NOMO-1 treated with DMSO at 0.1 percent for 48 hours (cell line): ENCODE data around the gene ZBTB20.
"Not testable (repeated sequence)": the region's sequence is repeated elsewhere in the genome, so short reads cannot be mapped to it uniquely, and the experiment has no call there.

Experiments
- DNase-seq: peaks from one replicate; lab custom pipeline; 2025; ENCODE audit not compliant: unreplicated experiment; lab: John Stamatoyannopoulos, UW

ZBTB20 gene

DNA sequence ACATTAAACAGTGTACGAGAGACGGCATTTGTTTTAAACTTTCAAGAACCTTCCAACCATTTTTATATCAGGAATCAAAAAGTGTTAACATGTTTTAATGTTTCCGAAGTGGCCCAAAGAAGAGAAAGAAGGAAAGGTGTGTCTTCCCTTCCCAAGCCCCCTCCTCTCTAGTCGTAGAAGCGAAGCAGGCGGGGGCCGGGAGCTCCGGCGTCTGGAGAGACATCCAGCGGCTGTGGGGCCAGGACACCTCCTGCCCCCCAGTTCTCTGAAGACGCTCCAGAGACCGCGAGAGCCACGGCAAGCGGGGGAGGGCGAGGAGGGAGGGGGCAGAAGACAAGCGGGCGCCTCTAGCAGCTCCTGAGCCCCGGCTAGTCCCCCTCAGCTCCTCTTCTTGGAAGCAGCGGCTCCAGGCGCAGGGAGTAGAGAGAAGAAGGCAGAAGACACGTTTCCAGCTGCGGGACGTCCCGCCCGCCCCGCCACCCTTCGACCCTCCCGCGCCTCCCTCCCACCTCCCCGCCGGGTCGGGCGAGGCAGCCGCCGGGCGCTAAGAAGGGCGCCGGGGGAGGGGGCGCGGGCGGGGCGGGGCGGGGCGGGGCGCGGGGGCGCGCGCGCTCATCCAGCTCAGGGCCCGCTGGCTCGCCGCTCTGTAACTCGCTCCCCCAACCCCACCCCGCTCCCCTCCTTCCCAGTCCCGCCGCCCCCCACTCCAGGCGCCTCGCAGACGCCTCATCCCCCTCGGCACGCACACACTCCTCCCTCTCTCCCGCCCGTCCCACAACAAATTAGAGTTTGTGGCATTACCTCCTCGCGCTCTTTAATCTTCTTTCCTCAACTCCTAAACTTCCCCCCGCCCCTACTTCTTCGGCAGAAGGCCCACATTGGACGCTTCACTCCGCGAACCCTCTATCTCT, at the start of gene ZBTB20:
Gene ZBTB20, minus strand, starts transcription at position 871 of the 911 bp plus-strand sequence.
- peak; percentile 39 for DNase-seq

- DNase-seq = no peak
Measured at GRCh38 chr3:115194476-115194875, 47.4 kb upstream of the ZBTB20 start.

DNA sequence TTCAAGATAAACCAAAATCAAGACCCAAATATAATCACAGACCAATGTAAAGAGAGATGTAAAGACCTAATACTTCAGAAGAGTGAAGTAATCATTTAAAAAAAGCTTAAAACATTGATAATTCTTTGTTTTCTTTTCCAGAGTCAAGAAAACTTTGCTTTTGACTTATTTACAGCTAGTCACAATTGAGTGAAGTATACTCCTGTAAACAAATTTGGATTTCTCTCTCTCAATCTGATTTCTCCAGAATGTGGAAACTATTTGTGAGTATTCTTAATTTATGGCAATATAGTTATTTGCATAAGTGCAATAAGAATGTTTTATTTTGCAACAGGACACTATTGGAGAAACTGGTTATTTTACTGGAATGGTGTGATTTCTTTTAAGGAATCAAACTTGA, 43.7 kb upstream of the ZBTB20 start:
- DNase-seq = no peak

DNA sequence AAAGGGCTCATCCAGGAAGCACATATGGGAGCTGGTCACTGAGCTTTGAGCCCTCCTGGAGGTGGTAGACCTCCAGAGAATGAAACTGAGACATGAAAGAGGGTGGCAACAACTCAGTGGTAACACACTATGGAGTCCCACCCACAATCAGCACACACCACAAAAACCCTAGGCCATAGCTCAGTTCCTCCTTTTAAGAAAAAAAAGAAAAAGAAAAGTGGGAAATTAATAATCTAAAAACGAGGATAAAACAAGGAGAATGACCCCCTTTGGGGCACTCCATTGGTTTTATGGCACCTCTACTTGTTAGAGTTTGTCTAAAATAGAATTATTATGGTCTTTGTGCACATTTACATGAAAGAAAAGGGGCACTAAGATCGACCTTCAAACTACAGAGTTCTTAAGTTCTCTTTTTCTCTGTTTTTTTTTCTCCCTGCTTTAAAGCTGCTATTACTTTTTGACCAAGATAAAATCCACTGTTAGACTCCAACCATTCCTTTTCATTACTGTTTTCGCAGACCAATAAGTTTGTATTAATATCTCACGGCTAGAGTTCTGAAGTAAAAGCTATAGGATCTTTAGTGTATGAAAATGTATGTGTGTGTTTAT, 40.2 kb upstream of the ZBTB20 start:
- peak; percentile 13 for DNase-seq

DNA sequence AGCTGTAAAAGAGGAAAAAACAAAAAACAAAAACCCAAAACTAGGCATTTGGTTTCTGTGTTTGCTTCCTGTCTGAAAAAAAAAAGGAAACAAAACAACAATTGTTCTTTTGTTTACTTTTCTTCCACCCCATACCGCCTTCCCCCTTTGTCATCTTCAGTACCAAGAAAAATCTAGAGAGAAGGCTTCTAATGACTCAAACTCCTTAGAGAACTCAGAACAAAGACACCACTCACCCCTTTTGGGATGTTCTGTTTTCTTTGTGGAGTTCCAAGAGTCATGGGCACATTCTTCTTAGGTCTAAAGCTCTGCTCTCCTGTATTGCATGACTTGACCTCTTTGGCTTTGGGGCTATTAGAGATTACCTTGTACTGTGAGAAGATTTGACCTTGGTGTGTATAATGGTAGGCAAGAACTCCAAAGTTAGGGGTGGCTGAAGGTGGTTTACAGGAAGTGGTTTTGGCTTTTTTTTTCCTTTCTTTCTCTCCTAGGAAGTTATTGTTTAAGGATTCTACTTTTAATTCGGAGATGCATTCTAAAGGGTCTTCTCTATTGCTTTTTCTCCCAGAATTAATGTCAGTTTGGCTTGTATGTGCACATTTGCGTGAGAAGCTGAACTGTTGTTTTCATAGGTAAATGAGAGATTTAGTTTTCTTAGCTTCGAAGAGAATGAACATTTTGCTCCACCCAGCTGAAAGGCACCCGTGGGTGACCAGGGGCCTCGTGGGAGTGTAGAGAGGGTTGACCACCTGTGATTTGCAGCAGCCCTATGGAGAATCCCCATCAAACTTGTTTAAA, 39.5 kb upstream of the ZBTB20 start:
- no peak for DNase-seq

DNA sequence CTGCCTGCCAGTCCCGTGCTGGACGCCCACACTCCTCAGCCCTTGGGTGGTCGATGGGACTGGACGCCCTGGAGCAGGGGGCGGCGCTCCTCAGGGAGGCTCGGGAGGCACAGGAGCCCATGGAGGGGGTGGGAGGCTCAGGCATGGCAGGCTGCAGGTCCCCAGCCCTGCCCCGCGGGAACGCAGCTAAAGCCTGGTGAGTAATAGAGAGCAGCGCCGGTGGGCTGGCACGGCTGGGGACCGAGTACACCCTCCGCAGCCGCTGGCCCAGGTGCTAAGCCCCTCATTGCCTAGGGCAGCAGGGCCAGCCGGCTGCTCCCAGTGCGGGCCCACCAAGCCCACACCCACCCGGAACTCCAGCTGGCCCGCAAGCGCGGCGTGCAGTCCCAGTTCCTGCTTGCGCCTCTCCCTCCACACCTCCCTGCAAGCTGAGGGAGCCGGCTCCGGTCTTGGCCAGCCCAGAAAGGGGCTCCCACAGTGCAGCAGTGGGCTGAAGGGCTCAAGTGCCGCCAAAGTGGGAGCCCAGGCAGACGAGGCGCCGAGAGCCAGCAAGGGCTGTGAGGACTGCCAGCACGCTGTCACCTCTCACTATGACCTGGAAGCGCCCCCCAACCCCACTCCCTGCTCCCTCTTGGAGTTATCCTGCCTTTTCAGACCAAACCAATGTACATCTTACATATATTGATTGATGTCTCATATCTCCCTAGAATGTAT, 37.9 kb upstream of the ZBTB20 start:
- not testable (repeated sequence) for DNase-seq

GRCh38 chr3:115178930-115179329, 31.8 kb upstream of the ZBTB20 start:
- DNase-seq = not testable (repeated sequence)

DNA sequence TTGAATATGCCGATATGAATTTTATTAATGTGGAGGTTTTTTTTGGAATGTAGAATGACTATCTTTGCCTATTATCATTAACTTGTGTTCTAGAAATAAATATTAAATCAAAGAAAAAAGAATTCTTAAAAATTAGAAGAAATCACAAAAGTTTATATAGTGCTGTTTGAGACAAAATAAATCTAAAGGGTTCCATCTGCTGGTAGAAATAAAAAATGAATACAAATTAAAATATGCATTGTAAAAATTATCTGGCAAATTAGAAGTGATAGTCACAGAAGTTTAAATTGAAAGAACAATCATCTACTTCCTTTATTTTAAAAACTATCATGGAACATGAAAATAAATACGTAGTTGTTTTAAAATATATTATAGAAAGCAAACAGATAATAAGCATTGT, 22.7 kb upstream of the ZBTB20 start:
- DNase-seq = no peak

DNA sequence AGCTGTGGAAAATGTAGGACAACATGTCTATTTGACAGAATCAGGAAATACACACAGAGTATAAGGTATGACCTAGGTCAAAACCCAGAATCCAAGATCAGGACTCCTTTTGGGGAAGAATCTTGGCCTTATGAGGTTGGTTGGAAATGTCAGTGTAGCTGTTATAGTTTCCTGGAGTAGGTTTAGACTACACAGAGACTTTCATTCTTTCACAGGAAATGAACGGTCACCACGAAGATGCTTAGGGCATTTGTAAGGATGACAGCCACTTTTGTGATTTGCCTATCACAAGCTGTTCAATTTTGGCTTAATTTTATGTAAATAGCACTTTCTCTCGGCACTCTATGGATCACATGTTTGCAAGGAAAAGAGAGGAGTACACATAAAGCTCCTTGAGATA, 18.6 kb upstream of the ZBTB20 start:
- no peak for DNase-seq

- DNase-seq = no peak
Measured at GRCh38 chr3:115165266-115165665, 18.2 kb upstream of the ZBTB20 start.

- DNase-seq = no peak
Measured at GRCh38 chr3:115164374-115165221, 17.5 kb upstream of the ZBTB20 start.

DNA sequence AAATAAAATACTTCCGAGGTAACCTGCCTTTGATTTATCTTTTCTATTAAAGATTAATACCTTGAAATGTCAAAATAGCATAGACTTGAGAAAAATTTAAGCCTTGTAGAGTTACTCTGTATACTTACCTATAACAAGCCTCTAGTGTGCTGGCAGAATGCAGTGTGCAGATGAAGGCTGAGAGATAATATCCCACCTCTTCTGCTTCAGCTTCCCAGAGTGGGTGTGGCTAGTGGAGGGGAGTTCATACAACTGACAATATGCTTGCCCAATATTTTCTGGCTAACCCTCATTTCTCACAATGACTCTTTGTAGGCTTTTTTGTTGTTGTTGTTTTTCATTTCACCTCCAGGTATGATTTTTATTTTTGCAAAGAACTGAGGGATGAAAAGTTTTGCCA, 15.7 kb upstream of the ZBTB20 start:
- DNase-seq = no peak

- no peak for DNase-seq
Measured at GRCh38 chr3:115161866-115162265, 14.8 kb upstream of the ZBTB20 start.

DNA sequence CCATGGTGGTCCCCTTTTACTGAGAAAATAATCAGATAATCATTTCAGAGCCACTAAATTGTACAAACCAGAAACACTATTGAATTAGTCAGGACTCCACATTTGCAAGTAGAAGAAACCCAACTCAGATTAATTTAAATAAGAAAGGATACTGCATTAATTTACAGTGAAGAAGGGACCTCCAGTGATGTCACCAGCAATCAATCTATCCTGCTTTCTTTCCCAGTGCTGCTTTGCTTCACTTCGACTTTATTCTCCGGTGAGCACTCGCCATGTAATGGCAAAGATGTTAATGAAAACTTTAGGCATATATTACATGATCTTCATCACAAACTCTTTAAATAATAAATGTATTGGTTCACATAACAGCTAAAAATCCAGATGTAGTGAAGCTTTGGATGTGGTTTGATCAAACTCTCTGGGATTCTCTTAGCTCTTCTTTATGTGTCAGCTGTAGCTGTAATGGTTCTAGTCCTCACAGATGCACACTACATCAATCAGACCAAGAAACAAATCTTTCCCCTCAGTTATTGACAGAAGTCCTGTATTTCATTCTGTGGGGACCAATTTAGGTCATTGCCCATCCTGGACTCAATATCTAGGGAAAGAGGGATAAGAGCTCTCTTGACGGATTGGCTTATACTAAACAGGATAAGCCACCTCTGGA, 14.2 kb upstream of the ZBTB20 start:
- DNase-seq = no peak

DNA sequence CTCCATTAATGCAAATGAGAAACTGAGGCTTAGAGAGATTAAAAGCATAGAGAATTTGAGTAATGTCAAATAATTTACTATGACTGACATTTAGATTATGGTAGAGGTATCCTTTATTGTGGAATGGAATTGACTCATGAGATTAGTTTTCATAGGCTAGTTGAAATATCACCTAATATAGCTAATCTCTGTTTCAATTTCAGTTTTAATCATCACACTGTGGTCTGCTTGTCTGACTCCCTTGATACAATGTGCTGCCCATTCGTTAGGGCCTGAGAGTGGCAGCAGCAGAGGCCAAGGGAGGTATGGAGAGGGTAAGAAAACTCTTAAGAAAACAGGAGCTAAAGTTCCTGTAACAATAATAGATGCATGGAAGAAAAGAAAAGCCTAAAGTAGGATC, 13.2 kb upstream of the ZBTB20 start:
- DNase-seq = no peak

GRCh38 chr3:115156046-115156654, 9.1 kb upstream of the ZBTB20 start:
- no peak for DNase-seq

DNA sequence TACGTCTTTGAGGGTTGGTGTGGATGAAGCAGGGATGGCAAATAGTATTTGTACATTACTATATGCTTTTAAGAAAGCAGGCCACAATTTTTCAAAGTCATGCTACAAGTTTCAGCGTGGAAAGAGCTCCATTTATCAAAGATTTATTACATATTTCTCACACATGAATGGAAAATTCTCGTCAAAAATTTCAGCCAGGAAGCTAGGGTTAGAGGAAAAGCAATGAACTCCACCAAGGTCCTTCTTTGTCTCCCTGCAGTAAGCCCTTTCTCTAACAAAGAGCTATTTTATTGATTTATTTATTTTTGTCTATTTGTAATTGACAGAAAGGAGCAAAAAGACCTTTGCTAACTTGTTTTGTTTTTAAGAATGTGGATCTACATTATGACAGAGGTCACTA, 7.5 kb upstream of the ZBTB20 start:
- no peak for DNase-seq

DNA sequence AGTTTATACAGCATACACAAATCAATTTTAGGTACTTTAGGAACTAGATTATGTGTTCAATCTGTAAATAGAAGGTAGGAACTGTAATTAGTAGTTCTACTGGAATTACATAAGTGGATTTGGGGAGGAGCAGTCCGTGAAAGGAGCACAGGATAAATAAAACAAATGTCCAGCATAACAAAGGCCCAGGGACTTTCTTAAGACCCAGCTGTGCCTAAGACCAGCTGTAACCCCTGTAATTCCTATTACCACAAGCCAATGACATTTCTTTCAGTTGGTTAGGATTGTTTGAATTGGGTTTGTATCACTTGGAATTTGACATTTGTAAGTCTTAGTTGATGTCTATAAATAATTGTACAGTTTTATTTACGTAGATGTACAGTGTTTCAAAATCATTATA, 4.8 kb upstream of the ZBTB20 start:
- DNase-seq = no peak

GRCh38 chr3:115148142-115148790, 1.2 kb upstream of the ZBTB20 start:
- DNase-seq = no peak
